Left ventricle myocardium inferior (tissue), 1 donor: Measurements from ENCODE around the gene LTO1. TPM values are rescaled to one million over a fixed set of nuclear protein-coding genes. Genes with fewer than 3 reads are reported as not detected.

Experiments used
- DNase-seq: peaks from one replicate; pipeline ENCODE4 v3.0.0-alpha.2; 2020
- H3K27ac ChIP-seq: fragments of 200-600 bp; replicated peaks from 2 replicates; pipeline ENCODE4 v1.8.0; 2021
- H3K27me3 ChIP-seq: fragments of 200-600 bp; 2 replicates; pipeline ENCODE4 v1.8.0; 2021; ENCODE audit warnings: low read depth
- H3K36me3 ChIP-seq: fragments of 200-600 bp; 2 replicates; pipeline ENCODE4 v1.8.0; 2021
- H3K4me1 ChIP-seq: fragments of 200-600 bp; 2 replicates; pipeline ENCODE4 v1.8.0; 2021
- H3K4me3 ChIP-seq: fragments of 200-600 bp; 2 replicates; pipeline ENCODE4 v1.8.0; 2021; ENCODE audit warnings: mild to moderate bottlenecking, moderate library complexity
- H3K9me3 ChIP-seq: fragments of 200-600 bp; replicated peaks from 2 replicates; pipeline ENCODE4 v1.8.0; 2021
- intact Hi-C: fragments of 100-400 bp; cut with micrococcal nuclease; formaldehyde crosslinking; loops from one replicate; pipeline ENCODE4 v1.11.0; 2022
- total RNA-seq: library from RNA; stranded (reverse); fragmentation: NEBNext Ultra II Directional; extraction: Animal tissue kit (Norgen Biotek cat#: 25700); gene quantifications from one replicate; pipeline ENCODE4 v1.2.1, GENCODE V29; 2021
- TF ChIP-seq, protein P1 (sequence below): fragments of 200-600 bp; IDR thresholded peaks from 2 replicates; pipeline ENCODE4 v1.8.0; 2021; ENCODE audit warnings: antibody characterized with exemption, mild to moderate bottlenecking, borderline replicate concordance
- donor health status: DM: no; HTN: yes; CAD: no; lungs with severe emphysema.

The LTO1 gene
- total RNA-seq, 1 donor from 2014 or later = 8.9 TPM

DNA sequence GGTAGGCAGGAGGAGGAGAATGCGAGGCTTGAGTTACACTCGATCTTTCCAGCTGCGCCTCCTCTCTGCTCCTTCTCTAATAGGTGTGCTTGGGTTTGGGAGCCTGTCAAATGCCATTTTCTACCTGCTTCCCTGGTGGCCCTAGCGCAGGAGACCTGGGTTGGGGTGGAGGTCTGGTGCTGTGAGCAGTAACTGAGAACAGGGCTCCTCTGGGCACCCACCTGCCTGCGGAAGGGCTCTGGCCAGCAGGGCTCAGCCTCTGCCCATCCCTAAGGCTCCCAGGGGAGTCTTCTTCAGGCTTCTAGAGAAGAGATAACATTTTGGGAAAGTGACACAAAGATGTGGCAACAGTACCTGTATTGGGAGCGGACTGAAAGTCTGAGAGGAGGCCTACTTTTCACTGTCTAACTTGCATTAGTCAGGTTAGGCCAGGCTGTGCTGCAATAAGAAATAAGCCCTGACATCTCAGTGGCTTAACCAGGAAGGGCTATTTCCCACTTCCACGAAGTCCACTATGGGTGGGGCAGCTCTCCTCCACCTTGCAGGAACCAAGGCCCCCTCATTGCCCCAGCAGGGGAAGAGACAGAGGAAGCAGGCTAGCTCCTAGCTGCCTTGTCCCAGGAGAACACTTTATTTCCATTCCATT, 7.7 kb upstream of the LTO1 start:
- peaks cover 8% of the 10 kb centered on the region for H3K4me1 ChIP-seq
- intact Hi-C loops = loop anchor here (5.0 kb wide), 1 partner anchor 509 kb away; no protein-coding TSS in a partner anchor
- peaks cover 27% of the 10 kb centered on the region for H3K27me3 ChIP-seq
- TF ChIP-seq, protein P1, sequence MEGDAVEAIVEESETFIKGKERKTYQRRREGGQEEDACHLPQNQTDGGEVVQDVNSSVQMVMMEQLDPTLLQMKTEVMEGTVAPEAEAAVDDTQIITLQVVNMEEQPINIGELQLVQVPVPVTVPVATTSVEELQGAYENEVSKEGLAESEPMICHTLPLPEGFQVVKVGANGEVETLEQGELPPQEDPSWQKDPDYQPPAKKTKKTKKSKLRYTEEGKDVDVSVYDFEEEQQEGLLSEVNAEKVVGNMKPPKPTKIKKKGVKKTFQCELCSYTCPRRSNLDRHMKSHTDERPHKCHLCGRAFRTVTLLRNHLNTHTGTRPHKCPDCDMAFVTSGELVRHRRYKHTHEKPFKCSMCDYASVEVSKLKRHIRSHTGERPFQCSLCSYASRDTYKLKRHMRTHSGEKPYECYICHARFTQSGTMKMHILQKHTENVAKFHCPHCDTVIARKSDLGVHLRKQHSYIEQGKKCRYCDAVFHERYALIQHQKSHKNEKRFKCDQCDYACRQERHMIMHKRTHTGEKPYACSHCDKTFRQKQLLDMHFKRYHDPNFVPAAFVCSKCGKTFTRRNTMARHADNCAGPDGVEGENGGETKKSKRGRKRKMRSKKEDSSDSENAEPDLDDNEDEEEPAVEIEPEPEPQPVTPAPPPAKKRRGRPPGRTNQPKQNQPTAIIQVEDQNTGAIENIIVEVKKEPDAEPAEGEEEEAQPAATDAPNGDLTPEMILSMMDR = no peak
- H3K9me3 ChIP-seq = no peaks in the 10 kb centered on the region
- H3K36me3 ChIP-seq = no peaks in the 10 kb centered on the region
- no peak for DNase-seq
- H3K4me3 ChIP-seq = no peak overlapping the region
- no peak overlapping the region for H3K27ac ChIP-seq

DNA sequence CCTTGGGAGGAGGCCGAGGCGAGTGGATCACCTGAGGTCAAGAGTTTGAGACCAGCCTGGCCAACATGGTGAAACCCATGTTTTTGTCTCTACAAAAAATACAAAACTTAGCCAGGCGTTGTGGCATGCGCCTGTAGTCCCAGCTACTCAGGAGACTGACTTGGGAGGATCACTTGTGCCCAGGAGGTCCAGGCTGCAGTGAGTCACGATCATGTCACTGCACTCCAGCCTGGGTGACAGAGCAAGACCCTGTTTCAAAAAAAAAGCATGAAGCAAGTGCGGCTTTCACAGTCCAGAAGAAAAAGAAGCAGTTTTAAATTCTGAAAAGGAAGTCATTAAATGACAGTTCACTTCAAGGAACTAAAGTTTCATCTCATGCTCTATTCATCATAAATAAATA, 7.1 kb upstream of the LTO1 start:
- H3K36me3 ChIP-seq = no peaks in the 10 kb centered on the region
- H3K27ac ChIP-seq = no peak overlapping the region
- no peak for DNase-seq
- H3K4me1 ChIP-seq = peaks cover 8% of the 10 kb centered on the region
- H3K27me3 ChIP-seq = peaks cover 26% of the 10 kb centered on the region
- intact Hi-C loops = loop anchor here (5.0 kb wide), 1 partner anchor 510 kb away; no protein-coding TSS in a partner anchor
- no peak overlapping the region for H3K4me3 ChIP-seq
- TF ChIP-seq, protein P1 = no peak
- no peaks in the 10 kb centered on the region for H3K9me3 ChIP-seq

DNA sequence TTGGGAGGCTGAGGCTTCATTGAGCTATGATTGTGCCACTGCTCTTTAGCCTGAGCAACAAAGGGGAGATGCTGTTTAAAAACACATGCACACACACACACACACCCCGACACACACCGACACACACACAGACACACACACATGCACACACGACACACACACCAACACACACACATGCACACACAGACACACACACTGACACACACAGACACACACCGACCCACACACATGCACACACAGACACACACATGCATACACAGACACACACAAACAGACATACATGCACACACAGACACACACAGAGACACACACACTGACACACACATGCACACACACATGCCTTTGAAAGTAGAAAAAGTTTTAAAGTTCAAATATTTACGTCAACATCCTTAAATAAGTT, 5.5 kb upstream of the LTO1 start:
- intact Hi-C loops = loop anchor here (5.0 kb wide), 1 partner anchor 512 kb away; no protein-coding TSS in a partner anchor
- TF ChIP-seq, protein P1 = no peak
- Histone ChIP-seq H3K27ac (no peak overlapping the region), H3K4me3 (no peak overlapping the region), H3K36me3 (no peaks in the 10 kb centered on the region), H3K9me3 (no peaks in the 10 kb centered on the region), H3K4me1 (peaks cover 4% of the 10 kb centered on the region), H3K27me3 (peaks cover 11% of the 10 kb centered on the region)
- no peak for DNase-seq

DNA sequence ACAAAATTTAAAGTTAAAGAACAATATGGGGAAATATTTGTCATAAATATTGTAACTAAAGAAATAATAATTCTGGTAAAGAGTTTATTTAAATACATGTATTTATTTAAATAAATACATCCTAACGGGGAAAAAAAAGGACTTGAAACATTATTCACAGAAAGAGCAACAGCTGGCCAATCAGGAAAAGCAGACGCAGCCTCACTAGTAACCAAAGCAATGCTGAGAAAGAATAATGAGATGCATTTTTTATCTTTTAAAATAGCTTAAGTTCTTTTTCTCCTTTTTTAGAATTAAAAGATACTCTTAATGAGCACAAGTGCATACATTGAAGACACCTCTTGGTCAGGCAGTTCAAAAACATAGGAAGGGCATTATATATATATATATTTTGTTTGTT, 2.6 kb upstream of the LTO1 start:
- TF ChIP-seq, protein P1 = no peak
- intact Hi-C loops = no loop called here
- Histone ChIP-seq H3K27me3 (no peaks in the 10 kb centered on the region), H3K27ac (no peak overlapping the region), H3K9me3 (no peaks in the 10 kb centered on the region), H3K4me3 (no peak overlapping the region), H3K4me1 (peaks cover 29% of the 10 kb centered on the region), H3K36me3 (peaks cover 4% of the 10 kb centered on the region)
- no peak for DNase-seq

DNA sequence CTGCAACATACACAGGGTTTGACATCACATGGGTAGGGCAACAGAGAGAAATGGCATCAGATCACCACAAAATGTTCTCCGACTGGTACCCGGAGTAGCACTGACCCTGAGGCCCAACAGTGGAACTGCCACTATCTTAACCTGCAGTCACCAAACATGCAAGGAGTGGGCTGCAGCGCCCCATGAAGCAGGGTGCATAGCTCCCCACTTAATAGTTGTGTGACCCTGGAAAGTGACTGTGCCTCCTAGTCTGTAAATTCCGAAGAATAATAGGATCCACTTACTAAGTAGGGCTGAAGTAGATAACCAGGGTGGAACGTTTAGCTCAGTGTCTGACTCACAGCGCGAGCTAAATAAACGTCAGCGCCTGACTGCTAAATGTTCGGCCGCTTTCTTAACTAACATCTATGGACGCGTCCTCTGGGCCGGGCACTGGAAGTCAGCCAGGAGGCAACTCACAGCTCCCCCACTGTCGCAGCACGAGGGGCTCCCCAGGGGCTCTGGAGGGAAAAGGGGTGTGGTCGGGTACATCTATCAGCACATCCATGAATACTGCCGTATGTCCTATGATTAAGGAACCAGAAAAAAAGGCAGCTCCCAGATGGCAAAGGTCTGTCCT, 777 bp downstream of the LTO1 start:
- H3K27ac ChIP-seq = peak overlapping the region; percentile 88
- TF ChIP-seq, protein P1 = no peak

More for the DNA sequence above, 777 bp downstream of the LTO1 start:
- peaks cover 45% of the 10 kb centered on the region for H3K4me1 ChIP-seq
- H3K27me3 ChIP-seq = no peaks in the 10 kb centered on the region
- H3K36me3 ChIP-seq = peaks cover 31% of the 10 kb centered on the region
- H3K4me3 ChIP-seq = peak overlapping the region; percentile 92
- DNase-seq = no peak
- no peaks in the 10 kb centered on the region for H3K9me3 ChIP-seq
- intact Hi-C loops = no loop called here
